Ascending aorta (tissue), 2 donors: ENCODE measurements around the gene PLPP3. TPM values are rescaled to one million over a fixed set of nuclear protein-coding genes. Genes with fewer than 3 reads are reported as not detected.

ENCODE experiments used
- DNase-seq, 2 donors: peaks; one replicate each; pipeline ENCODE4 v3.0.0-alpha.2; 2019; ENCODE audit warnings: low spot score in 2 of 2
- H3K27ac ChIP-seq, 2 donors: fragments of 200-600 bp; sonication (generic); one replicate each; pipeline ENCODE4 v1.5.1; 2016 to 2017; ENCODE audit warnings: mild to moderate bottlenecking in 1 of 2
- H3K27me3 ChIP-seq: fragments of 200-600 bp; sonication (generic); one replicate; pipeline ENCODE4 v1.5.1; 2017
- H3K36me3 ChIP-seq, 2 donors: fragments of 200-600 bp; sonication (generic); one replicate each; pipeline ENCODE4 v1.5.1; 2016
- H3K4me1 ChIP-seq, 2 donors: fragments of 200-600 bp; sonication (generic); one replicate each; pipeline ENCODE4 v1.5.1; 2016 to 2017; ENCODE audit warnings: mild to moderate bottlenecking in 1 of 2
- H3K4me3 ChIP-seq, 2 donors: fragments of 200-600 bp; sonication (generic); one replicate each; pipeline ENCODE4 v1.5.1; 2016 to 2017; ENCODE audit warnings: mild to moderate bottlenecking in 1 of 2
- H3K9me3 ChIP-seq, 2 donors: fragments of 200-600 bp; sonication (generic); one replicate each; pipeline ENCODE4 v1.5.1; 2016
- intact Hi-C: fragments of 100-400 bp; cut with DNase I; formaldehyde crosslinking; loops from one replicate; pipeline ENCODE4 v1.15.1; 2023
- total RNA-seq: library from RNA; depleted of rRNA; stranded (reverse); fragments of >200 nt; gene quantifications from one replicate; pipeline ENCODE4 v1.1.0, GENCODE V29; 2016
- TF ChIP-seq, protein P1 (sequence below), 3 experiments: fragments of 200-600 bp in 2 of 3; fragments of 450-650 bp in 1 of 3; sonication (generic) in 2 of 3; IDR thresholded peaks; one replicate each; pipeline ENCODE4 v1.5.1; 2016 to 2019; ENCODE audit warnings: antibody characterized with exemption in 3 of 3, mild to moderate bottlenecking in 1 of 3, moderate library complexity in 1 of 3

PLPP3 gene
- total RNA-seq, 1 donor from 2014 or later = 87.7 TPM

DNA sequence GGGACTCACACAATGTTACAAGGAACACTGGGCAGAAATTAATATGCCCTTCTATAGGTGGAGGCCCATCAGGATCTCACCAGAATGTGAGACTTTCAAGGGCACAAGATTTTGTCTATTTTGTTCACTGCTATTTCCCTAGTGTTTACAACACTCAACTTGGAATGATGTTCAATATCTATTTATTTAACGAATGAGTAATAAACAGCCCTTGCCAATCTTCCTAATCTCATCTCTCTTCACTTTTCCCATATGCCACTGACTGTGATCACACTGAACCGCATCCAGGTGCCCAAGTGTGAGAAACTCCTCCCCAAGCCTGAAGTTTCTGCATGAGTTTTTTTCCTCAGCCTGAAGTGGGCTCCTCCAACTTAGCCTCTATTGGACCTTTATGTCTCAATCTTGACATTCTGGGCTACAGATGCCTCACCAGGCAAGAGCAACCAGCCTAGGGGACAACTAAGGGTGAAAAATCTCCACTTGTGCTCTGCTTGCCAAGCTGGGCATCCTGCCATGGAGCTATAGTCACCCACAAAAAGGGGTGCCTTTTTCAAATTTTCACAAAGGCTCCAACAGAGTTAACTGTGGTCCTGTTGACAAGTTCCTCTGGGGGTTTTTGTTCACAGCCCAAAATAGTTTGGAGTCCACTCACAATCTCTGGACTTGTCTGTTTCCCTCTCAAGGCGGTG, 105.6 kb downstream of the PLPP3 start:
- intact Hi-C loops = loop anchor here (10.0 kb wide), 1 partner anchor 101 kb away; the partner anchor contains the start of gene PLPP3
- no peaks in the 10 kb centered on the region for H3K27me3 ChIP-seq
- H3K4me1 ChIP-seq = no peaks in the 10 kb centered on the region
- TF ChIP-seq, protein P1, sequence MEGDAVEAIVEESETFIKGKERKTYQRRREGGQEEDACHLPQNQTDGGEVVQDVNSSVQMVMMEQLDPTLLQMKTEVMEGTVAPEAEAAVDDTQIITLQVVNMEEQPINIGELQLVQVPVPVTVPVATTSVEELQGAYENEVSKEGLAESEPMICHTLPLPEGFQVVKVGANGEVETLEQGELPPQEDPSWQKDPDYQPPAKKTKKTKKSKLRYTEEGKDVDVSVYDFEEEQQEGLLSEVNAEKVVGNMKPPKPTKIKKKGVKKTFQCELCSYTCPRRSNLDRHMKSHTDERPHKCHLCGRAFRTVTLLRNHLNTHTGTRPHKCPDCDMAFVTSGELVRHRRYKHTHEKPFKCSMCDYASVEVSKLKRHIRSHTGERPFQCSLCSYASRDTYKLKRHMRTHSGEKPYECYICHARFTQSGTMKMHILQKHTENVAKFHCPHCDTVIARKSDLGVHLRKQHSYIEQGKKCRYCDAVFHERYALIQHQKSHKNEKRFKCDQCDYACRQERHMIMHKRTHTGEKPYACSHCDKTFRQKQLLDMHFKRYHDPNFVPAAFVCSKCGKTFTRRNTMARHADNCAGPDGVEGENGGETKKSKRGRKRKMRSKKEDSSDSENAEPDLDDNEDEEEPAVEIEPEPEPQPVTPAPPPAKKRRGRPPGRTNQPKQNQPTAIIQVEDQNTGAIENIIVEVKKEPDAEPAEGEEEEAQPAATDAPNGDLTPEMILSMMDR (IDR thresholded peaks at IDR 0.05) = no peak
- no peaks in the 10 kb centered on the region for H3K9me3 ChIP-seq
- no peak overlapping the region for H3K27ac ChIP-seq
- no peaks in the 10 kb centered on the region for H3K36me3 ChIP-seq
- no peak overlapping the region for H3K4me3 ChIP-seq
- DNase-seq = no peak

DNA sequence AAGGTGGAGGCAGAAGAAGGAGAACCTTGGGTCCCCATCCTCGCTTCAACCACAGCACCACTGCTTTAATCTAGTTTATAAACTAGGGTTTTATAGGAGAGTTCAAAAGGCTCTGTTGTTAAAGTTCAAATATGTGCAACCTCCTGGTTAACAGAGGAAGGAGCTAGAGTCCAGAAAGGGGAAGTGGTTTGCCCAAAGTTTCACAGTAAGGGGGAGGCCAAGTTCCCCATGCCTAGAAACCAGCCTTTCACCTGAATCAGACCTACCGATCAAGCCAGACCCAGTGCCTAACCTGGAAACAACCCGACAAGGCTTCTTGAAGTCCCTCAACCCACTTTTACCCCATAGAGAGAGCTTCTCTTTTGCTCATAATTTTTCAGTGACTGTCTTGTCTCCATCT, 106.5 kb downstream of the PLPP3 start:
- TF ChIP-seq, protein P1 (IDR thresholded peaks at IDR 0.05) = no peak

DNA sequence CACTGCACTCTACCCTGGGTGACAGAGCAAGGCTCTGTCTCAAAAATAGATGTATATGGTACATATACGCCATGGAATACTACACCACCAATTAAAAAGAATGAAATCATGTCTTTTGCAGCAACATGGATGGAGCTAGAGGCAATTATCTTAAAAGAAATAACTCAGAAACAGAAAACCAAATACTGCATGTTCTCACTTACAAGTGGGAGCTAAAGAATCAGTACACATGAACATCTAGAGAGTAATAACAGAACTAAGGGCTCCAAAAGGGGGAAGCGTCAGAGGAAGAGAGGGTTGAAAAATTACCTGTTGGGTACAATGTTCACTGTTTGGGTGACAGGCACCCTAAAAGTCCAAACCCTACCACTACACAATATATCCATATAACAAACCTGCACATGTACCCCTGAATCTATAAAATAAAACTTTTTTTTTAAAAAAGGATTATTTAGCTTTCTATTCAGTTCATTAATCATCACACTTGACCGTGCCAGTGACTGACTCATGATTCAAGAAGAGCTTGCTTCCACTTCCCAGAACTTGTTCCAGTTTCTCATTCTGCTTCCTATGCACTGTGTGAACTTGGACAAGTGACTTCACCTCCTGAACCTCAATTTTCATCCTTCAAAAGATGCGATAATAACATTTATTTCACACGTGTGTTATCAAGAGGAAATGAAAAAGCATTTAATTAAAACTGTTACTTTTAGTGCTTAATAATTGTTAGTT, 109.6 kb downstream of the PLPP3 start:
- Histone ChIP-seq H3K4me1 (no peaks in the 10 kb centered on the region), H3K36me3 (no peaks in the 10 kb centered on the region), H3K27me3 (no peaks in the 10 kb centered on the region), H3K4me3 (no peak overlapping the region), H3K27ac (no peak overlapping the region), H3K9me3 (no peaks in the 10 kb centered on the region)
- intact Hi-C loops = loop anchor here (10.0 kb wide), 1 partner anchor 105 kb away; the partner anchor contains the start of gene PLPP3
- DNase-seq = no peak
- TF ChIP-seq, protein P1 (IDR thresholded peaks at IDR 0.05) = no peak

More for the DNA sequence above, 106.5 kb downstream of the PLPP3 start:
- Histone ChIP-seq H3K27ac (no peak overlapping the region), H3K4me3 (no peak overlapping the region), H3K4me1 (no peaks in the 10 kb centered on the region), H3K27me3 (no peaks in the 10 kb centered on the region), H3K9me3 (no peaks in the 10 kb centered on the region), H3K36me3 (no peaks in the 10 kb centered on the region)
- intact Hi-C loops = loop anchor here (10.0 kb wide), 1 partner anchor 102 kb away; the partner anchor contains the start of gene PLPP3
- no peak for DNase-seq

DNA sequence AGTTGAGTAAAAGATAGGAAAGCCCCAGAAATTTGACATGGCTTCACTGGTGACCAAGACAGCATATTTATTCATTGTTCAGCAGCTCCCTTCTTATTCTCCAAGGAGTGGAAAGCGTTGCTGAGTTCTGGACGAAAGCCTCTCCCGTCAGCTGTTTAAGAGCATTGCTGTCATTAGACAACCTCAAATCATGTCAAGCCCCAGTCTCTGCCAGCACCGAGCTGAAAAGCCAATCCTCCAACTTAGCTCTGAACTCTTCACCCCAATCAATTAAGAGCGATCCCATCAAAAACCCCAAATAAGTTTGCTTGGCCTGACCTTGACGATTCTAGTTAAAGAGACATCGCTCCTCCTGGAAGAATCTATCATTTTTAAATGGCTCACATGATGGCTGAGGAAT, 110.8 kb downstream of the PLPP3 start:
- no peak for DNase-seq
- Histone ChIP-seq H3K27me3 (no peaks in the 10 kb centered on the region), H3K4me1 (no peaks in the 10 kb centered on the region), H3K36me3 (no peaks in the 10 kb centered on the region), H3K4me3 (no peak overlapping the region), H3K9me3 (no peaks in the 10 kb centered on the region), H3K27ac (no peak overlapping the region)
- intact Hi-C loops = no loop called here
- TF ChIP-seq, protein P1 (IDR thresholded peaks at IDR 0.05) = no peak

DNA sequence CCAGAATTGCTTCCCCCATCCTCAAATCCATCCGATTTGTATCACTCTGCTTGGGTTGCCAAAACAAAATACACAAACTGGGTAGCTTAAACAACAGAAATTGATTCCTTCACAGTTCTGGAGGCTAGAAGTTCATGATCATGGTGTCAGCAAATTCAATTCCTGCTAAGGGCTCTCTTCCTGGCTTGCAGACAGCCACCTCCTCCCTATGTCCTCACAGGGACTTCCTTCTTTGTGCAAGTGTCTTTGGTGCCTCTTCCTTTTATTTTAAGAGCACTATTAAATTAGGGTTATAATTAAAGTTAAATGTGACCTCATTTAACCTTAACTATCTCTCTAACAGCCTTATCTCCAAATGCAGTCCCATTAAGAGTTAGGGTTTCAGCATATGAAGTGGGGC, 112.8 kb downstream of the PLPP3 start:
- intact Hi-C loops = no loop called here
- TF ChIP-seq, protein P1 (IDR thresholded peaks at IDR 0.05) = no peak
- no peaks in the 10 kb centered on the region for H3K4me1 ChIP-seq
- no peaks in the 10 kb centered on the region for H3K36me3 ChIP-seq
- DNase-seq = no peak
- no peak overlapping the region for H3K27ac ChIP-seq
- H3K4me3 ChIP-seq = no peak overlapping the region
- H3K9me3 ChIP-seq = no peaks in the 10 kb centered on the region
- H3K27me3 ChIP-seq = no peaks in the 10 kb centered on the region
